GM23338 (cell line): ENCODE measurements around the gene STK17A. TPM values are rescaled to one million over a fixed set of nuclear protein-coding genes. Genes with fewer than 3 reads are reported as not detected.

ENCODE experiments used
- ATAC-seq: fragments of 200-7000 bp; cut with Tn5 transposase; 3 replicates; pipeline ENCODE4 v1.9.1; 2020
- DNase-seq: peaks from one replicate; pipeline ENCODE4 v3.0.0-alpha.2; 2015; ENCODE audit warnings: low spot score
- H2AFZ ChIP-seq: fragments of 200-600 bp; sonication (generic); 2 replicates; pipeline ENCODE4 v1.8.0; 2016; ENCODE audit warnings: antibody characterized with exemption, mild to moderate bottlenecking, moderate library complexity
- H3F3A ChIP-seq: fragments of 200-600 bp; sonication (generic); replicated peaks from 2 replicates; pipeline ENCODE4 v1.8.0; 2017; ENCODE audit warnings: antibody characterized with exemption, mixed run types, low read depth
- H3K27ac ChIP-seq: fragments of 200-600 bp; sonication (generic); 2 replicates; pipeline ENCODE4 v1.6.1; 2016; ENCODE audit warnings: low read depth
- H3K27me3 ChIP-seq: fragments of 200-600 bp; sonication (generic); 2 replicates; pipeline ENCODE4 v1.8.0; 2016; ENCODE audit warnings: mild to moderate bottlenecking, mixed run types, moderate library complexity; ENCODE audit not compliant: insufficient read depth
- H3K36me3 ChIP-seq: fragments of 200-600 bp; sonication (generic); 2 replicates; pipeline ENCODE4 v1.8.0; 2016; ENCODE audit warnings: mild to moderate bottlenecking; ENCODE audit not compliant: insufficient read depth
- H3K4me1 ChIP-seq: fragments of 200-600 bp; sonication (generic); 2 replicates; pipeline ENCODE4 v1.8.0; 2016; ENCODE audit warnings: mild to moderate bottlenecking, moderate library complexity; ENCODE audit not compliant: insufficient read depth
- H3K4me2 ChIP-seq: fragments of 200-600 bp; sonication (generic); 2 replicates; pipeline ENCODE4 v1.7.1; 2017; ENCODE audit warnings: mixed run types
- H3K4me3 ChIP-seq: fragments of 200-600 bp; sonication (generic); 2 replicates; pipeline ENCODE4 v1.6.1; 2016; ENCODE audit warnings: mixed run types
- H3K79me2 ChIP-seq: fragments of 200-600 bp; sonication (generic); replicated peaks from 2 replicates; pipeline ENCODE4 v1.8.0; 2017; ENCODE audit warnings: mild to moderate bottlenecking; ENCODE audit not compliant: insufficient read depth
- H3K9me2 ChIP-seq: fragments of 200-600 bp; sonication (generic); 2 replicates; pipeline ENCODE4 v1.8.0; 2017; ENCODE audit not compliant: insufficient read depth
- H4K20me1 ChIP-seq: fragments of 200-600 bp; sonication (generic); replicated peaks from 2 replicates; pipeline ENCODE4 v1.8.0; 2017; ENCODE audit warnings: mild to moderate bottlenecking; ENCODE audit not compliant: insufficient read depth
- H3K27ac Mint-ChIP-seq: 2 replicates; pipeline ENCODE4 v1.8.0; 2020; ENCODE audit warnings: inconsistent platforms, mild to moderate bottlenecking, moderate library complexity, mixed read lengths
- H3K27me3 Mint-ChIP-seq: 3 replicates; pipeline ENCODE4 v1.8.0; 2022; ENCODE audit warnings: low read depth, mild to moderate bottlenecking, moderate library complexity, mixed read lengths, inconsistent platforms; ENCODE audit not compliant: insufficient read depth, poor library complexity
- H3K36me3 Mint-ChIP-seq: 3 replicates; pipeline ENCODE4 v1.8.0; 2021; ENCODE audit warnings: low read depth, mild to moderate bottlenecking, inconsistent platforms, moderate library complexity, mixed read lengths
- H3K4me1 Mint-ChIP-seq: 3 replicates; pipeline ENCODE4 v1.8.0; 2020; ENCODE audit warnings: mild to moderate bottlenecking, inconsistent platforms, mixed read lengths
- H3K4me3 Mint-ChIP-seq: 3 replicates; pipeline ENCODE4 v1.8.0; 2021; ENCODE audit warnings: moderate library complexity, mild to moderate bottlenecking, inconsistent platforms, mixed read lengths
- H3K9me3 Mint-ChIP-seq: 3 replicates; pipeline ENCODE4 v1.8.0; 2020; ENCODE audit warnings: moderate library complexity, mild to moderate bottlenecking, inconsistent platforms, mixed read lengths
- CTCF ChIP-seq, 2 experiments: fragments of 200-600 bp in 1 of 2; sonication (generic) in 1 of 2; conservative IDR thresholded peaks; 2 replicates each; pipeline versions ENCODE4 v1.5.1 to v1.6.1; 2016 to 2017; ENCODE audit warnings: antibody characterized with exemption in 2 of 2, low read depth in 2 of 2, mild to moderate bottlenecking in 2 of 2, moderate library complexity in 1 of 2
- EZH2phosphoT487 ChIP-seq: fragments of 200-600 bp; sonication (generic); IDR thresholded peaks from one replicate; pipeline ENCODE4 v1.8.1; 2018; ENCODE audit warnings: antibody characterized with exemption; ENCODE audit not compliant: unreplicated experiment
- JUNB ChIP-seq: IDR thresholded peaks from one replicate; pipeline ENCODE4 v1.6.1; 2016; ENCODE audit warnings: antibody characterized with exemption; ENCODE audit not compliant: unreplicated experiment
- NANOG ChIP-seq: IDR thresholded peaks from 2 replicates; pipeline ENCODE4 v1.6.1; 2016; ENCODE audit warnings: antibody characterized with exemption, borderline replicate concordance
- POLR2AphosphoS5 ChIP-seq: IDR thresholded peaks from 2 replicates; pipeline ENCODE4 v1.6.1; 2016; ENCODE audit warnings: antibody characterized with exemption, low read depth
- REST ChIP-seq: IDR thresholded peaks from one replicate; pipeline ENCODE4 v1.6.1; 2018; ENCODE audit warnings: antibody characterized with exemption; ENCODE audit not compliant: unreplicated experiment
- STAT1 ChIP-seq: IDR thresholded peaks from one replicate; pipeline ENCODE4 v1.6.1; 2016; ENCODE audit warnings: antibody characterized with exemption; ENCODE audit not compliant: unreplicated experiment
- ZNF114 ChIP-seq: fragments of 250-450 bp; sonication (Bioruptor Pico); IDR thresholded peaks from 2 replicates; pipeline ENCODE4 v1.5.0; 2020; ENCODE audit warnings: mild to moderate bottlenecking, moderate library complexity
- ZNF331 ChIP-seq: fragments of 250-450 bp; sonication (Bioruptor Pico); IDR thresholded peaks from 2 replicates; pipeline ENCODE4 v1.5.0; 2020; ENCODE audit warnings: low read depth, mild to moderate bottlenecking, moderate library complexity
- ZNF462 ChIP-seq: fragments of 250-450 bp; sonication (Bioruptor Pico); IDR thresholded peaks from 2 replicates; pipeline ENCODE4 v1.5.0; 2020; ENCODE audit warnings: mild to moderate bottlenecking, moderate library complexity
- polyA plus RNA-seq: library from polyadenylated mRNA; unstranded; fragments of >200 nt; fragmentation: Nextera tagmentation; extraction: Ambion mirVana; gene quantifications from 2 replicates; pipeline ENCODE4 v1.2.1, GENCODE V29; 2016
- total RNA-seq: library from RNA; depleted of rRNA; stranded (reverse); fragments of >200 nt; shearing (Covaris generic); gene quantifications from 2 replicates; pipeline ENCODE4 v1.2.3, GENCODE V29; 2014
- TF ChIP-seq, protein P1 (sequence below): IDR thresholded peaks from 2 replicates; pipeline ENCODE4 v1.6.1; 2016; ENCODE audit warnings: antibody characterized with exemption

The STK17A gene
- total and polyA plus RNA-seq, 2 experiments from 2014 or later, result 21.2 to 21.8 TPM

DNA sequence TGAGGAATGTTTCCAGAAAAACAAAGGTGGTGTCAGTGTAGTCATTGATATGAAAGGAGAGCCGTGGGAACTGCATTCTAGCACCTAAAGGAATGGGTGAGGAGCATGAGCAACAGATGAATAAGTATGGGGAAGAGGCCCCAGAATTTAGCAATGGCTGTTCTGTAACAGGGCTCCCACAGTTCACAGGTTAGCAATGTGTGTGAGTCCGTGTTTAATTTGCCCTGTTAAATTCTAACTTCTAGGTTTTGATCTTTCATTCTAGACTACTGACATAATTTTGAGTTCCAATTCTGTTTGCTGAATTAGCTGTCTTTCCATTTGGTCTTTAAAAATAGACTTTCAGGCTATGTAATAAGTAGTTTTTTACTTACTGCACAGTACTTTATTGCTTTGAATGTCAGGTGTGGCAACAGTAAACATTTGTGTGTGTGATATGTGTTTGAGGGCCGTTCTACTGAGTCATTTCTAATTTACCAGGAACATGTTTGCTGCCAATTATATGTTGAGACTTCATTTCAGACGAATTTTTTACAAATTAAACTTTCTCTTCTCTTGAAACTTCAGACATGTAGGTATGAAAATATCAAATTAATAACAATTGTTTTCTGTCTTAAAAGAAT is 8.8 kb downstream of the STK17A start:
- H3K9me2 ChIP-seq, result no peaks in the 10 kb centered on the region
- peaks cover 92% of the 10 kb centered on the region for H3K79me2 ChIP-seq
- H3K27me3 Mint-ChIP-seq, result no peaks in the 10 kb centered on the region
- H3K27me3 ChIP-seq, result no peaks in the 10 kb centered on the region
- H3K9me3 Mint-ChIP-seq, result no peaks in the 10 kb centered on the region
- peak; percentile 32 for DNase-seq
- H3K4me2 ChIP-seq, result no peak overlapping the region
- no peaks in the 10 kb centered on the region for H3F3A ChIP-seq
- no peaks in the 10 kb centered on the region for H3K36me3 Mint-ChIP-seq
- no peak overlapping the region for H3K4me3 Mint-ChIP-seq
- H3K4me3 ChIP-seq, result no peak overlapping the region
- ATAC-seq, result peak; percentile 59
- H3K27ac ChIP-seq, result 0 out of 2 replicates have a peak overlapping the region, but pooled peaks have one; percentile 4
- no peaks in the 10 kb centered on the region for H3K36me3 ChIP-seq
- peaks cover 4% of the 10 kb centered on the region; the same call in 2 of the 3 replicates for H3K4me1 Mint-ChIP-seq
- peaks cover 5% of the 10 kb centered on the region; the same call in 1 of the 2 replicates for H3K4me1 ChIP-seq
- no peak for TF ChIP-seq ZNF114 (CRISPR knock-in tag)
- TF ChIP-seq, protein P1, sequence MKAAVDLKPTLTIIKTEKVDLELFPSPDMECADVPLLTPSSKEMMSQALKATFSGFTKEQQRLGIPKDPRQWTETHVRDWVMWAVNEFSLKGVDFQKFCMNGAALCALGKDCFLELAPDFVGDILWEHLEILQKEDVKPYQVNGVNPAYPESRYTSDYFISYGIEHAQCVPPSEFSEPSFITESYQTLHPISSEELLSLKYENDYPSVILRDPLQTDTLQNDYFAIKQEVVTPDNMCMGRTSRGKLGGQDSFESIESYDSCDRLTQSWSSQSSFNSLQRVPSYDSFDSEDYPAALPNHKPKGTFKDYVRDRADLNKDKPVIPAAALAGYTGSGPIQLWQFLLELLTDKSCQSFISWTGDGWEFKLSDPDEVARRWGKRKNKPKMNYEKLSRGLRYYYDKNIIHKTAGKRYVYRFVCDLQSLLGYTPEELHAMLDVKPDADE, result no peak
- no peak for TF ChIP-seq REST
- TF ChIP-seq ZNF462 (CRISPR knock-in tag), result no peak
- no peak for TF ChIP-seq NANOG
- TF ChIP-seq POLR2AphosphoS5, result no peak
- TF ChIP-seq ZNF331 (CRISPR knock-in tag), result no peak
- no peak for TF ChIP-seq JUNB
- no peak for TF ChIP-seq STAT1
- TF ChIP-seq EZH2phosphoT487, result no peak
- TF ChIP-seq CTCF (conservative IDR thresholded peaks at IDR 0.05; ENCODE audit: low read depth in 2 of 2), result no peak
- no peak overlapping the region for H2AFZ ChIP-seq
- H4K20me1 ChIP-seq, result no peaks in the 10 kb centered on the region; the same call in 1 of the 2 replicates
- no peak overlapping the region; the same call in 1 of the 2 replicates for H3K27ac Mint-ChIP-seq
